H9 (cell line): ENCODE results near the gene SERPINB4. TPM values are rescaled to one million over a fixed set of nuclear protein-coding genes. Genes with fewer than 3 reads are reported as not detected.

Experiments used
- DNase-seq: peaks from one replicate; pipeline ENCODE4 v3.0.0-alpha.2; 2017
- H2AFZ ChIP-seq: one replicate; pipeline ENCODE4 v1.6.1; 2013; ENCODE audit warnings: mild to moderate bottlenecking, low read length, control low read depth, moderate library complexity
- H2AK5ac ChIP-seq: 2 replicates; pipeline ENCODE4 v1.6.1; 2013; ENCODE audit warnings: low read length, control low read depth, mixed read lengths; ENCODE audit not compliant: insufficient read length
- H2BK120ac ChIP-seq: one replicate; pipeline ENCODE4 v1.6.1; 2013; ENCODE audit warnings: low read depth, mild to moderate bottlenecking, low read length, control low read depth, inconsistent platforms; ENCODE audit not compliant: poor library complexity, severe bottlenecking
- H2BK12ac ChIP-seq: 2 replicates; pipeline ENCODE4 v1.6.1; 2013; ENCODE audit warnings: low read length, control low read depth, mixed read lengths, low read depth; ENCODE audit not compliant: insufficient read length
- H2BK15ac ChIP-seq: 2 replicates; pipeline ENCODE4 v1.6.1; 2013; ENCODE audit warnings: low read depth, low read length, control low read depth
- H2BK20ac ChIP-seq: one replicate; pipeline ENCODE4 v1.6.1; 2013; ENCODE audit warnings: low read depth, mild to moderate bottlenecking, low read length, control low read depth, inconsistent platforms; ENCODE audit not compliant: poor library complexity, severe bottlenecking
- H2BK5ac ChIP-seq: 2 replicates; pipeline ENCODE4 v1.6.1; 2013; ENCODE audit warnings: low read length, control low read depth, mixed read lengths; ENCODE audit not compliant: insufficient read length
- H3K14ac ChIP-seq: 2 replicates; pipeline ENCODE4 v1.6.1; 2013; ENCODE audit warnings: low read length, control low read depth; ENCODE audit not compliant: insufficient read depth
- H3K18ac ChIP-seq: 2 replicates; pipeline ENCODE4 v1.6.1; 2013; ENCODE audit warnings: low read depth, mild to moderate bottlenecking, mixed read lengths, low read length, control low read depth; ENCODE audit not compliant: insufficient read length
- H3K23ac ChIP-seq: 2 replicates; pipeline ENCODE4 v1.6.1; 2013; ENCODE audit warnings: low read length, control low read depth, mixed read lengths, low read depth; ENCODE audit not compliant: insufficient read length
- H3K23me2 ChIP-seq: 2 replicates; pipeline ENCODE4 v1.6.1; 2013; ENCODE audit warnings: low read depth, mild to moderate bottlenecking, mixed read lengths, low read length, control low read depth; ENCODE audit not compliant: insufficient read length, poor library complexity, severe bottlenecking
- H3K27ac ChIP-seq: 2 replicates; pipeline ENCODE4 v1.5.1; 2013; ENCODE audit warnings: low read length, control low read depth, mixed read lengths, low read depth; ENCODE audit not compliant: insufficient read length
- H3K27me3 ChIP-seq: 2 replicates; pipeline ENCODE4 v1.6.1; 2013; ENCODE audit warnings: low read length, control low read depth, inconsistent platforms; ENCODE audit not compliant: insufficient read depth
- H3K4ac ChIP-seq: 2 replicates; pipeline ENCODE4 v1.6.1; 2013; ENCODE audit warnings: low read depth, mild to moderate bottlenecking, control low read depth, inconsistent platforms, low read length, moderate library complexity
- H3K4me1 ChIP-seq: 2 replicates; pipeline ENCODE4 v1.6.1; 2013; ENCODE audit warnings: low read length, control low read depth, inconsistent platforms; ENCODE audit not compliant: insufficient read depth
- H3K4me2 ChIP-seq: 2 replicates; pipeline ENCODE4 v1.6.1; 2013; ENCODE audit warnings: low read length, control low read depth, mixed read lengths; ENCODE audit not compliant: insufficient read length, insufficient read depth
- H3K56ac ChIP-seq: 2 replicates; pipeline ENCODE4 v1.6.1; 2013; ENCODE audit warnings: low read depth, mild to moderate bottlenecking, mixed read lengths, low read length, control low read depth; ENCODE audit not compliant: insufficient read length
- H3K79me1 ChIP-seq: 2 replicates; pipeline ENCODE4 v1.6.1; 2013; ENCODE audit warnings: low read depth, mild to moderate bottlenecking, moderate library complexity, low read length, control low read depth, inconsistent platforms; ENCODE audit not compliant: insufficient read depth, poor library complexity, severe bottlenecking
- H3K79me2 ChIP-seq: 2 replicates; pipeline ENCODE4 v1.6.1; 2013; ENCODE audit warnings: low read length, control low read depth, inconsistent platforms; ENCODE audit not compliant: insufficient read depth
- H3K9ac ChIP-seq: 2 replicates; pipeline ENCODE4 v1.6.1; 2013; ENCODE audit warnings: low read length, control low read depth, mixed read lengths; ENCODE audit not compliant: insufficient read length; ENCODE audit errors: extremely low read depth
- H3K9me3 ChIP-seq: one replicate; pipeline ENCODE4 v1.6.1; 2013; ENCODE audit warnings: low read depth, low read length, inconsistent platforms; ENCODE audit not compliant: control insufficient read depth
- H3T11ph ChIP-seq: one replicate; pipeline ENCODE4 v1.6.1; 2013; ENCODE audit warnings: mild to moderate bottlenecking, low read length, control low read depth, inconsistent platforms
- H4K20me1 ChIP-seq: one replicate; pipeline ENCODE4 v1.6.1; 2013; ENCODE audit not compliant: control insufficient read depth, insufficient read length, insufficient read depth
- H4K5ac ChIP-seq: 2 replicates; pipeline ENCODE4 v1.6.1; 2013; ENCODE audit warnings: low read depth, mild to moderate bottlenecking, mixed read lengths, low read length, control low read depth; ENCODE audit not compliant: insufficient read length
- H4K8ac ChIP-seq: replicated peaks from 2 replicates; pipeline ENCODE4 v1.6.1; 2013; ENCODE audit warnings: low read length, control low read depth, mixed read lengths, low read depth; ENCODE audit not compliant: insufficient read length
- H4K91ac ChIP-seq: 2 replicates; pipeline ENCODE4 v1.6.1; 2013; ENCODE audit warnings: low read depth, mild to moderate bottlenecking, moderate library complexity, mixed read lengths, low read length, control low read depth; ENCODE audit not compliant: insufficient read length
- H3K27ac Mint-ChIP-seq, 3 experiments: 2 replicates in 2 of 3; 3 replicates in 1 of 3; pipeline ENCODE4 v1.8.0; 2020 to 2021; ENCODE audit warnings: mixed read lengths in 3 of 3, mild to moderate bottlenecking in 1 of 3, moderate library complexity in 1 of 3
- H3K27me3 Mint-ChIP-seq: 2 replicates; pipeline ENCODE4 v1.8.0; 2021; ENCODE audit warnings: low read depth, mild to moderate bottlenecking, moderate library complexity, mixed read lengths
- H3K36me3 Mint-ChIP-seq, 3 experiments: 2 replicates in 2 of 3; 3 replicates in 1 of 3; pipeline ENCODE4 v1.8.0; 2020 to 2021; ENCODE audit warnings: low read depth in 3 of 3, mixed read lengths in 3 of 3; ENCODE audit not compliant: insufficient read depth in 1 of 3
- H3K4me1 Mint-ChIP-seq, 2 experiments: 2 replicates each; pipeline ENCODE4 v1.8.0; 2020; ENCODE audit warnings: mixed read lengths in 2 of 2
- H3K4me3 Mint-ChIP-seq, 2 experiments: 2 replicates in 1 of 2; 3 replicates in 1 of 2; pipeline ENCODE4 v1.8.0; 2020 to 2021; ENCODE audit warnings: mild to moderate bottlenecking in 2 of 2, mixed read lengths in 2 of 2, moderate library complexity in 1 of 2
- H3K9me3 Mint-ChIP-seq, 2 experiments: 2 replicates in 1 of 2; 3 replicates in 1 of 2; pipeline ENCODE4 v1.8.0; 2020; ENCODE audit warnings: mild to moderate bottlenecking in 2 of 2, mixed read lengths in 2 of 2, moderate library complexity in 1 of 2
- WGBS: extraction: QIAGEN DNeasy Blood & Tissue Kit; methylation state at CpG from one replicate; pipeline ENCODE4 v1.1.7; 2013; ENCODE audit warnings: missing lambda C conversion rate, low lambda C conversion rate, mixed read lengths; ENCODE audit not compliant: insufficient read length; ENCODE audit errors: extremely low coverage; 5-methylcytosine and 5-hydroxymethylcytosine counted together
- total RNA-seq: library from RNA; stranded (reverse); gene quantifications from 2 replicates; pipeline ENCODE4 v1.2.1, GENCODE V29; 2021
- TF ChIP-seq, protein P1 (sequence below): fragments of 200-600 bp; sonication (generic); conservative IDR thresholded peaks from 3 replicates; pipeline ENCODE4 v1.8.0; 2021; ENCODE audit warnings: antibody characterized with exemption, mild to moderate bottlenecking

The SERPINB4 gene
- total RNA-seq, 1 experiment from 2014 or later, result 4.1 TPM

DNA sequence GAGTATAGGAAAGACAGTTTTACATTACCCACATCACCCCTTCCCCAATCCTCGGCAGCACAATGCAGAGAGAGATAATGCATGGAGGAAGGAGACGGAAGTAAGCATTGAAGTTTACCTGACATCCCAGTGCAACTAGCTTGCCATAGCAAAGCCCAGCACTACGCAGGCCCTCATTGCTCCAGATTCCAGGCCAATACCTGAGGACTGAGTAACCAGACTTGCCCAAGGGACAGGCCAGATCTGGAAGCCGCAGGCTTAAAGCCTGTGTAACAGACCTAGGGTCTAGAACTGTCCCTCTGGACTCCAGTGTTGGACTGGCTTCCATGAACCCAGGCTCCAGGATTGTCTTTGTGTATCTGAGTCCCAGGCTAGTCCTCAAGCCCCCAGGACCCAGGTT, 17.6 kb downstream of the SERPINB4 start:
- Histone ChIP-seq H3K4ac (no peak overlapping the region), H3K79me2 (no peaks in the 10 kb centered on the region), H2BK5ac (no peak overlapping the region), H4K5ac (no peak overlapping the region), H3K18ac (no peak overlapping the region), H3K4me2 (no peak overlapping the region), H3K9me3 (peaks cover 13% of the 10 kb centered on the region), H3K79me1 (no peaks in the 10 kb centered on the region), H2BK15ac (no peak overlapping the region), H3K9ac (no peak overlapping the region), H3K14ac (no peak overlapping the region), H3K27me3 (no peaks in the 10 kb centered on the region), H2BK12ac (no peak overlapping the region), H2BK120ac (no peak overlapping the region), H4K91ac (no peak overlapping the region), H3K4me1 (no peaks in the 10 kb centered on the region), H4K8ac (no peak overlapping the region), H3K23me2 (no peaks in the 10 kb centered on the region), H2AFZ (no peak overlapping the region), H2BK20ac (no peak overlapping the region), H3K56ac (no peak overlapping the region), H4K20me1 (no peaks in the 10 kb centered on the region), H3K23ac (no peak overlapping the region), H3T11ph (no peak overlapping the region), H2AK5ac (no peak overlapping the region), H3K27ac (no peak overlapping the region)
- Mint-ChIP-seq H3K27me3 (no peaks in the 10 kb centered on the region; the same call in none of the 2 replicates), H3K36me3 (peaks cover 19 to 45% (median 36%) of the 10 kb centered on the region in 3 experiments), H3K4me1 (peaks cover 0 to 4% of the 10 kb centered on the region in 2 experiments; a peak in 1 of 4 replicates), H3K9me3 (peaks cover 50% of the 10 kb centered on the region in 2 experiments), H3K27ac (no peak overlapping the region), H3K4me3 (no peak overlapping the region)
- DNase-seq, result no peak
- no CpG with 5 or more reads among the region's 4 CpGs for WGBS
- TF ChIP-seq, protein P1, sequence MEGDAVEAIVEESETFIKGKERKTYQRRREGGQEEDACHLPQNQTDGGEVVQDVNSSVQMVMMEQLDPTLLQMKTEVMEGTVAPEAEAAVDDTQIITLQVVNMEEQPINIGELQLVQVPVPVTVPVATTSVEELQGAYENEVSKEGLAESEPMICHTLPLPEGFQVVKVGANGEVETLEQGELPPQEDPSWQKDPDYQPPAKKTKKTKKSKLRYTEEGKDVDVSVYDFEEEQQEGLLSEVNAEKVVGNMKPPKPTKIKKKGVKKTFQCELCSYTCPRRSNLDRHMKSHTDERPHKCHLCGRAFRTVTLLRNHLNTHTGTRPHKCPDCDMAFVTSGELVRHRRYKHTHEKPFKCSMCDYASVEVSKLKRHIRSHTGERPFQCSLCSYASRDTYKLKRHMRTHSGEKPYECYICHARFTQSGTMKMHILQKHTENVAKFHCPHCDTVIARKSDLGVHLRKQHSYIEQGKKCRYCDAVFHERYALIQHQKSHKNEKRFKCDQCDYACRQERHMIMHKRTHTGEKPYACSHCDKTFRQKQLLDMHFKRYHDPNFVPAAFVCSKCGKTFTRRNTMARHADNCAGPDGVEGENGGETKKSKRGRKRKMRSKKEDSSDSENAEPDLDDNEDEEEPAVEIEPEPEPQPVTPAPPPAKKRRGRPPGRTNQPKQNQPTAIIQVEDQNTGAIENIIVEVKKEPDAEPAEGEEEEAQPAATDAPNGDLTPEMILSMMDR, result no peak
